NCI-H524 (cell line): ENCODE data around the gene GBGT1.

ENCODE experiments used
- DNase-seq, 2 experiments: peaks; one replicate each; lab custom pipeline; 2025; lab: John Stamatoyannopoulos, UW

The GBGT1 gene

GRCh38 chr9:133113949-133114885, 49.5 kb downstream of the GBGT1 start:
- DNase-seq: peak; percentile 69 to 91

- DNase-seq: no peak
Observed at GRCh38 chr9:133113163-133113948, 50.4 kb downstream of the GBGT1 start.

DNA sequence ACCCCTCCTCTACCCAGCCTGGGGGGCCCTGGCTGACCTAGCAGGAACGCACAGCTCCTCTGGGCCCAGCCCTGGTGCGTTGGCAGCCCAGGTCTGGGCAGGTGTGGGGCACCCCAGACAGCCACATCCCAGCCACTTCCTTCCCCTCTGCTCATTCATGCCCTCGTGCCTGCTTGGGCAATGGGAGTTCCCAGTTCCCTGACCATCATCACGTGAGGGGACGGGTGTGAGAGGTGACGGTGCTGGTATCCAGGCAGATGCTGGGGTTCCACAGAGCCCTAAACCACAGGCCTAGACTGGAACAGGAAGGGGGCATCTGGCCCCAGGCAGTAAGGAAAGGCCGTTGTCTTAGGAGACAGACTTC, 51.1 kb downstream of the GBGT1 start:
- no peak for DNase-seq

DNA sequence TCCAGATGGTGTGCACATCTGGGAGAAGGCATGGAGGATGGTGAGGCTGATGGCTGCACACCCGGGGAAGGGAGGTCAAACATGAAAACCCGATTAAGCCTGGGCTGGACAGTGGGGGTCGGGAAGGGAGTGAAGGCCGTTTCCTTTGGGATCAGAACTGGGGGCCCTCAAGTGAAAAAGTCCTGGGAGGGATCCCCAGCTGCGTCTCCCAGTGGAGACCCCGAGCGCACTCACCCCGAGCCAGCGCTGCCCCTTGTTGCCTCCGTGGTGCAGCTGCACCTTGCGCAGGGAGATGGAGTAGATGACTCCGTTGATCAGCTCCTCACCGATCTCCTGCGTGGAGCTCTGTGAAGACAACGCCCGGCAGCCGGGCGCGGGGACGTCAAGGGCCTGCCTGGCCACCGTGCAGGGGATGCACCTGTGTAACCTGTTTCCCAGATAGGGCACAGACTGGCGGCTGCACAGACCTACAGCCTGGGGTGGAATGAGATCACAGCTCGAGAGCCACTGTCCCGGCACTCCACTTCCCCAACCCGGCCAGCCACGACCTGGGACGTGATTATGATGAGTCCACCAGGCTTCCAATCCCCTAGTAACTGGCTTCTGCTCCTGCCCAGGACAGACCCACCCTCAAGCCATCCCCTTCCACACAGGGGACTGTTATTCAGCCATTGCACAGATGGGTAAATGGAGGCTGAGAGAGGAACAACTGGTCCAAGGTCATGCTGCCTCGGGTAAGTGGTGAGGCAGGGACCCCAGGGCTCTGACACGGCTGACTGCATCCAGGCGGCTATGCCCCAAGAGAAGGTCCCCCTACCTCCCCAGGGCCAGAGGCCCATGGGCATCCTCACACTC, 51.7 kb downstream of the GBGT1 start:
- no peak for DNase-seq

DNA sequence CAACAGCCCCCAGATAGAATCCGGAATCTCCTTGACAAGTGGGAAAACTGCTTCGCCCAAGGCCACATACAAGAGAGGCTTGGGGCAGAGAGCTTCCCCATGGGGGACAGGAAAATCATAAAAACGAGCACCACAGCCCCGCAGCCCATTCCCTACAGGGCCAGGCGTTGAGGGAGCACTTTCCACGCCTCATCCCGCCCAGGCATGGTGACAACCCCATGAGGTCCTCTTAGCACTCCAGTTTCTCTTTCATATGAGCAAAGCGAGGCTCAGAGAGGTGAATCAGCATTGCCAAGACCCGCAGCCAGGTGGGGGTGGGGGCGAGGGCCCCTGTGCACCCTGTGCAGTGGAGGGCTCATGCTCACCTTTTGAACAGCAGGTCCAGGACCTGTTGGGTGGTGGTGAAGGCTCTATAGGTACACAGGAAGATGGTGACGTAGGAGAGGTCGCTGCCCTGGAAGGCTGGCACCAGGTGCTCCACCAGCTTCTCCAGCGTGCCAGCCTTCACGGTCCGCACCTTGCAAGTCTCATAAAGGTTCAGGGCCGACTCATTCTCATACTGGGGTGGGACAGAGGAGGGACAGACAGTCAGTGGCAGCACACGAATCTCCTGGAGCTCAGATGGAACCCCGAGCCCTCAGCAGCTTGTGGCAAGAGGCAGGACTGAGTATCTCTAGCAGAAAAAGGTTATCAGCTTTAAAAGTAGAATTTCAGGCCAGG, 53.6 kb downstream of the GBGT1 start:
- no peak for DNase-seq

DNA sequence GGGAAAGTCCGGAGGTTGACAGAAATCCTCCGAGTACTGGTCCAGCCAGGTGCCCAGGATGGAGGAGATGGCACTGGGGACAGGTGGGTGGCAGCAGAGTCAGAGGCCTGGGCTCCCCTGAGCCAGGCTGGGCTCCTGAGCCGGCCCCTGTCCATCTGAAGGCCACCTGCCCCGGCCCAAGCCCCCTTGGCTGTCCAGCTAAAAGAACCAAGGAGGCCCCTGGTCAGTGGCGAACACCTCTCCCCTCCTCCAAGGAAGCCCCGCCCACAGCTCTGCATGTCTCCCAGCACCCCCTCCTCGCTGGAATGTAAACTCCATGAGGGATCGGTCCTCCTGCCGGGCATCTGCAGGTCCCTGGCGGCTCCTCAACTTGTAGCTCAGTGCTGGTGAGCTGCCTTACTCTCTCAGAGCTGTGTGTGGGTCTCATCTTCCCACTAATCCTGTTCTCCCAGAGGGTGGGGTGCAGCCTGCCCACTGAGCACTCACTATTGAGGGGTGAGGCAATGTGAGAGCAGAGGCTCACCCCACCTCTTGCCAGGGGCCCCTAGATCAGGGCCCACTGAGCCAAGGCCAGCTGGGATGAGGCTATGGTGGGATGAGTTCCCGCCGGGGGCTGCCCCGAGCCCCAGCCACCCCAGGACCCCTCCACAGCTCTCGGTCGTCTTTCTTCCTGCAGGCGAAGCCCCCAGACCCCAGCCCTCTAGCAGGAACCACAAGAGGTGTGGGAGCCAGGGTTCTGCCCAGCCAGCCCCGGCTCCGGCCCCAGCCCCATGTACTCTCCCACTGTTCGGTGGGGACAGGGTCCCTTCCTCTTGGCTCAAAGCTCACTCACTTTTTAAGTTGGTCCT, 54.7 kb downstream of the GBGT1 start:
- DNase-seq: no peak

DNA sequence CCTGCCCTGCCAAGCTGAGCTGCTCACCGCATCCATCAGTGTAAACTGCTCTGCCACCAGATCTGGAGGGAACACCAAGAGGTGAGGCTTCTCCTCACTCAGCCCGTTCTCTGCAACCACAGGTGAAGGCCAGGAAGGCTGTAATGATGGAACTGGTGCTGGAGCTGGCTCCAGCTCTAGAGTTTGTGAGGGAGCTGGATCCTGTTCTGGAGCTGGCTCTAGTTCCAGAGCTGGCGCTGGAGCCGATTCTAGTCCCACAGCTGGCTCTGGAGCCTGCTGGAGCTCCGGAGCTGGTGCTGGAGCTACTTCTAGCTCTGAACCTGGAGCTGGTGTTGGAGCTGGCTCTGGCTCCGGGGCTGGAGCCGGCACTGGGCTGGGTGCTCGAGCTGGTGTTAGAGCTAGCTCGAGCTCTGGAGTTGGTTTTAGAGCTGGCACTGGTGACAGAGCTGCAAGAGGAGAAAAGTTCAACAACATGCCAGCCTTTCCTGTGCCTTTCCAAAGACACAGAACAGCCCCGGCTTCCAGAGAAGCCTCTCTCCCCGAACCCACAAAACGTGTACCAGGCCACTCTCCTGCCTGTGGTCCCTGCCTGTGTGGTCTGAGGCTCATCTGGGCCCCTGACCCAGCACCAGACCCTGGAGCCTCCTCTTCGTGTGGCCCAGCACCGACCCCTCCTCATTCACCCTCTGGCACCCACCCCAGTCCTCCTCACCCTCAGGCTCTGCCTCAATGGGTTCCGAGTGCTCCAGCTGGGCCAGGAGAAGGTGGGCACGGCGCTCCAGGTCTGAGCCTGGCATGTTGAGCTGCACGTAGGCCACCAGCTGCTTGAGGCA, 55.5 kb downstream of the GBGT1 start:
- DNase-seq: no peak

DNA sequence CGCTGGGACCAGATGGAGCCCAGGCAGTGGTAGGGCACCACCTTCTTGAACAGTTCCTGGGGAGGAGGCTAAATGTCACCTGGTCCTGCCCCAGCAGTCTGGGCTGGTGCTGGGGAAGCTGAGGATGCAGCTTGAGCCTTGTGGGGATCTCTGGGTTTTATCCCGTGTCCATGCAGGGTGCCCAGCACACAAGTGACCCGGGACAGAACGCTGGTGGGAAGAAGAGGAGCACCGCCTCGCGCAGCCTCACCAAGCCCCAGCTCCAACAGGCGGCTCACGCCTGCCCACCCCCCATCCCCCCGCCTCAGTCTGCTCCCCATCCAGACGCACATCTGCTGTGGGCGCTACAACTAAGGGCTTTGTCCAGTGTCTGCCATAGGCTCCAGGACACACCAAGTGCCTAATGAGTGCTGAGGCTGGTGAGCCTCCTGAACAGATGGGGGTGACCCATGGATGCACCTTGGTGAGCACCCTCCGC, 56.4 kb downstream of the GBGT1 start:
- no peak for DNase-seq

GRCh38 chr9:133106511-133107244, 57.0 kb downstream of the GBGT1 start:
- no peak for DNase-seq

- DNase-seq: no peak
Observed at GRCh38 chr9:133105461-133105770, 58.3 kb downstream of the GBGT1 start.

GRCh38 chr9:133104718-133105460, 58.8 kb downstream of the GBGT1 start:
- DNase-seq: no peak

- DNase-seq: no peak
Observed at GRCh38 chr9:133103987-133104505, 59.7 kb downstream of the GBGT1 start.

GRCh38 chr9:133103183-133103986, 60.3 kb downstream of the GBGT1 start:
- peak in 1 of 2 experiments; percentile 36 for DNase-seq
